ENCODE results near the gene TKFC. TPM values are rescaled to one million over a fixed set of nuclear protein-coding genes. Genes with fewer than 3 reads are reported as not detected.

Gene TKFC
- total RNA-seq, 1 donor from 2014 or later, result 7.3 TPM

DNA sequence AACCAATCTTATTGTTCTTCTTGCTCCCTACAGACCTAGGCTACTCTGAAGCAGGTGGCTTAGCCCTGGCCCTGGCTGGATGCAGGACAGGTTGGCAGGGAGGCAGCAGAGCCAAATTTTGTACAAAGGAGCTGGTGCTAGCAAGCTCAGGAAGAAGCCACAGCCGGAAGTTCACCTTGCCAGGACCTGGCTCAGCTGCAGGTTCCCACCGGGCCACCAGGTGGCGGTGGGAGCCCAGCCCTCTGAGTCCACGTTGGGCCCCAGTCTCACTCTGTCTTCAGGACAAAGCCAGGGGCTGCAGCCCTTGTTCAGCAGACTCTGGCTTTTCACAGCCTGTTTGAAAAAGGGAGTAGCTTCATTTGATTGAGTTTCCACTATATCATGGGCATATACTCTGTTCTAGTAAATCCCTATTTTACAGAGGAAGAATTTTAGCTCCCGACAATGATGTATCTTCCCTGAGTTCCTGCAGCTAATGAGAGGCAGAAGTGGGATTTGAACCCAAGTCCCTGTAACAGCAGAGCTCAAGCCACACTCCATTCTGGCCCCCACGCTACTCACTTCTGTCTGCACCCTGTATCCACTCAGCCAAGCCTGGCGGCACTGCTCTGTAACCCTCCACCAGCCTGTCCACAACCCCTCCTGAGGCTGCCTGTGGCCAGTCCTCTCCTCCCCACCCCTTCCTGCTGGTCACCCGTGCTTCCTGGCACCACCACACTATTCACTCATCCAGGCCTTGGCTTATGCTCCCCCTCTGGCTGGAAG is 3.3 kb downstream of the TKFC start:
- no peaks in the 10 kb centered on the region for H3K27me3 ChIP-seq
- intact Hi-C loops (cut with DNase I), result loop anchor here (1.0 kb wide), 2 partner anchors 26 to 49 kb away; partner anchors contain the start of gene TMEM138
- H3K4me1 ChIP-seq, result peaks cover 0 to 17% of the 10 kb centered on the region in 2 donors
- peak overlapping the region; percentile 41 to 67 for H3K27ac ChIP-seq
- no peaks in the 10 kb centered on the region for H3K9me3 ChIP-seq
- H3K4me3 ChIP-seq, result no peak overlapping the region
- TF ChIP-seq, protein P1, sequence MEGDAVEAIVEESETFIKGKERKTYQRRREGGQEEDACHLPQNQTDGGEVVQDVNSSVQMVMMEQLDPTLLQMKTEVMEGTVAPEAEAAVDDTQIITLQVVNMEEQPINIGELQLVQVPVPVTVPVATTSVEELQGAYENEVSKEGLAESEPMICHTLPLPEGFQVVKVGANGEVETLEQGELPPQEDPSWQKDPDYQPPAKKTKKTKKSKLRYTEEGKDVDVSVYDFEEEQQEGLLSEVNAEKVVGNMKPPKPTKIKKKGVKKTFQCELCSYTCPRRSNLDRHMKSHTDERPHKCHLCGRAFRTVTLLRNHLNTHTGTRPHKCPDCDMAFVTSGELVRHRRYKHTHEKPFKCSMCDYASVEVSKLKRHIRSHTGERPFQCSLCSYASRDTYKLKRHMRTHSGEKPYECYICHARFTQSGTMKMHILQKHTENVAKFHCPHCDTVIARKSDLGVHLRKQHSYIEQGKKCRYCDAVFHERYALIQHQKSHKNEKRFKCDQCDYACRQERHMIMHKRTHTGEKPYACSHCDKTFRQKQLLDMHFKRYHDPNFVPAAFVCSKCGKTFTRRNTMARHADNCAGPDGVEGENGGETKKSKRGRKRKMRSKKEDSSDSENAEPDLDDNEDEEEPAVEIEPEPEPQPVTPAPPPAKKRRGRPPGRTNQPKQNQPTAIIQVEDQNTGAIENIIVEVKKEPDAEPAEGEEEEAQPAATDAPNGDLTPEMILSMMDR (IDR thresholded peaks at IDR 0.05), result peak; percentile 96 to 98 (median 97)
- peaks cover 5 to 6% of the 10 kb centered on the region in 2 donors for H3K36me3 ChIP-seq
- DNase-seq (ENCODE audit: low spot score in 2 of 2), result peak; percentile 27 to 89

DNA sequence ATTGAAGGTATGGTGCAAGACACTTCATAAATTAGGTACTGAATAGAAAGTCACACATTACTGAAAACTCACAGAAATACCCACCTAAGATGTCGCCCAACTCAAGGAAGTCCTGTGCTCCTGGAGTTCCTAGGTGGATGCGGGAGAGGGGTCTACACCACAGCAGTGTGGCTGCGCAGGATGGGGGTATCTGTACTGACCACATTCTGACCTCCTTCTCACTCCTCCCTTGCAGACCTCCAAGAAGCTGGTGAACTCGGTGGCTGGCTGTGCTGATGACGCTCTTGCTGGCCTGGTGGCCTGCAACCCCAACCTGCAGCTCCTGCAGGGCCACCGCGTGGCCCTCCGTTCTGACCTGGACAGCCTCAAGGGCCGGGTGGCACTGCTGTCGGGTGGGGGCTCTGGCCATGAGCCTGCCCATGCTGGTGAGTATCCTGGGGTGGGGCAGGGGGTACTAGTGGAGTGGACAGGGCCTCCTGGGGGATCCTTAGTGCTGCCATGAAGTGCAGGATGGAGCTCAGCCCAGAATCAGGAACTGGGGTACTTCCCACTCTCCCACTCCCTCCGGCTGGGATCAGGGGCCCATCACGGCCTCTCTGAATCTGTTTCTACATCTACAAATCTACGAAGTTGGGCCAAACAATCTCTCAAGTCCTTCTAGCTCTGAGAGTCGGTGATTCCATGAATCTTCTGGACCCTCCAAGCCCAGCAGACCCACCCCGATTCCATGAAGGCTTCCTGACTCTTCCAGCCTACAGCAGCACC is 4.9 kb downstream of the TKFC start:
- peaks cover 0 to 9% of the 10 kb centered on the region in 2 donors for H3K4me1 ChIP-seq
- H3K36me3 ChIP-seq, result peaks cover 9 to 18% of the 10 kb centered on the region in 2 donors
- no peaks in the 10 kb centered on the region for H3K27me3 ChIP-seq
- intact Hi-C loops (cut with DNase I), result no loop called here
- TF ChIP-seq, protein P1 (IDR thresholded peaks at IDR 0.05), result no peak
- no peak for DNase-seq (ENCODE audit: low spot score in 2 of 2)
- H3K4me3 ChIP-seq, result no peak overlapping the region
- H3K9me3 ChIP-seq, result no peaks in the 10 kb centered on the region
- no peak overlapping the region for H3K27ac ChIP-seq

DNA sequence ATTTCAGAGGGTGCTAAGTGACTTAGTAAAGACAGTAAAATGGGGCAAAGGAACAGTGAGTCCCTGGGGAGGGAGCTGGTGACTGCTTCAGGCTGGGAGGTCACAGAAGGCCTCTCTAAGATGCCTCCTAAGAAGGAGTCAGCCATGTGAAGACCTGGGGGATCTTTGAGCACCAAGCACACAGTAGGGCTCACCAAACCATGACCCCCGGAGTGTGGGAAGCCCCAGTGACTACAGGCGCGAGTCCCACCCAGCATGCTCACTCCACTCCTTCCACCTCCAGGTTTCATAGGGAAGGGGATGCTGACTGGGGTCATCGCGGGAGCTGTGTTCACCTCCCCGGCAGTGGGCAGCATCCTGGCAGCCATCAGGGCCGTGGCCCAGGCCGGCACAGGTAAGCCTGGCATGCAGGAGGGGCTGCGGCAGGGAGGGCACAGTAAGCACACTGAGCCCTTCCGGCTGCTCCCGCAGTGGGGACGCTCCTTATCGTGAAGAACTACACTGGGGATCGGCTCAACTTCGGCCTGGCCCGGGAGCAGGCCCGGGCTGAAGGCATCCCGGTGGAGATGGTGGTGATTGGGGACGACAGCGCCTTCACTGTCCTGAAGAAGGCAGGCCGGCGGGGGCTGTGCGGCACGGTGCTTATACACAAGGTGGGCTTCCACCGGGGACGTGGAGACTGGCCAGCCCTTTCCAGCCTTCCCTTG is 5.9 kb downstream of the TKFC start:
- no peak for DNase-seq (ENCODE audit: low spot score in 2 of 2)
- intact Hi-C loops (cut with DNase I), result no loop called here
- peaks cover 9 to 22% of the 10 kb centered on the region in 2 donors for H3K36me3 ChIP-seq
- TF ChIP-seq, protein P1 (IDR thresholded peaks at IDR 0.05), result no peak
- H3K27ac ChIP-seq, result no peak overlapping the region
- H3K4me1 ChIP-seq, result peaks cover 0 to 5% of the 10 kb centered on the region in 2 donors
- H3K9me3 ChIP-seq, result no peaks in the 10 kb centered on the region
- no peak overlapping the region for H3K4me3 ChIP-seq
- no peaks in the 10 kb centered on the region for H3K27me3 ChIP-seq

DNA sequence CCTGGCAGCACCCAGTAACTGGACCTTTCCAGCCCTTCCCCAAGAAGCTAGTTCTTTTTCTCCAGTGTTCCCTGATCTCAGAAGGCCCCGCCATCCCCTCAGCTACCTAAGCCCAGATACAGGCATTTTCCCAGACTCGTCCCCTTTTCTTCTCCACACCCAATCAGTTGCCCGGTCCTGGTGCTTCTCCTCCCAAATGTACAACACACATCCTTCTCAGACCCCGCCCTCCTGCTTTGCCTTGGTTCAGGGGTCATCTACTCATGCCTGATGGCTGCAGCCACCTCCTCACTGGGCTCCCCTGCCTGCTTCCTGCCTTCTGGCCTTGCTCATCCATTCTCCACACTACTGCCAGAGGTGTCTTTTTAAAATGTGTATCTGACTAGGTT is 6.5 kb downstream of the TKFC start:
- Histone ChIP-seq H3K27me3 (no peaks in the 10 kb centered on the region), H3K4me3 (no peak overlapping the region), H3K36me3 (peaks cover 9 to 22% of the 10 kb centered on the region in 2 donors), H3K27ac (no peak overlapping the region), H3K4me1 (peaks cover 0 to 5% of the 10 kb centered on the region in 2 donors), H3K9me3 (no peaks in the 10 kb centered on the region)
- no peak for DNase-seq (ENCODE audit: low spot score in 2 of 2)
- TF ChIP-seq, protein P1 (IDR thresholded peaks at IDR 0.05), result no peak
- intact Hi-C loops (cut with DNase I), result no loop called here

DNA sequence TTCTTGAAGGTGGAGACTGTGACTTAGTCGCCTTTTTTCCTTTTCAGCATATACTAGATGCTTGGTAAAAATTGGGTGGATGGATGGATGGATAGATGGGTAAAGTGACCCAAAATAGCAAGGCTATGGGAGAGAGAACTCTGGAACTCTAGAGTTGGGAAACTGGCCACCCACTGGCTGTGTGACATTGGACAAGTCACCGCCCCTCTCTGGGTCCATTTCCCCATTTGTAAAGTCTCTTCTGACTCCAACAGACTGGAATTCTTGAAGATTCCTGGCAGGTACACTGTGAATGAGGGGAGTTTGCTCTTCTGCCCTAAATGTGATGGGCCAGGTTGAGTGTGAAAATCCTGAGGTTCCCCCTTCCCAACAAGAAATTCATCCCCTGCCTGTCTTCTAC is 8.0 kb downstream of the TKFC start:
- Histone ChIP-seq H3K36me3 (peaks cover 9 to 22% of the 10 kb centered on the region in 2 donors), H3K9me3 (no peaks in the 10 kb centered on the region), H3K27ac (no peak overlapping the region), H3K27me3 (no peaks in the 10 kb centered on the region), H3K4me3 (no peak overlapping the region), H3K4me1 (peaks cover 0 to 4% of the 10 kb centered on the region in 2 donors)
- no peak for DNase-seq (ENCODE audit: low spot score in 2 of 2)
- TF ChIP-seq, protein P1 (IDR thresholded peaks at IDR 0.05), result no peak
- intact Hi-C loops (cut with DNase I), result no loop called here
